Measurements from ENCODE around the gene PXMP4.

GRCh38 chr20:33753143-33753542 lies 33.0 kb upstream of the PXMP4 start:
- TF ChIP-seq CTCF (conservative IDR thresholded peaks at IDR 0.05 in 1 of 2, IDR thresholded peaks at IDR 0.05 in 1 of 2; ENCODE audit: extremely low read depth in 1 of 2, insufficient read depth in 1 of 2, low read depth in 1 of 2, low read length in 2 of 2) (no peak), EZH2 (IDR thresholded peaks at IDR 0.05; ENCODE audit: borderline replicate concordance, low read length) (no peak)
